Measurements from ENCODE around the gene MYRF.

MYRF gene

GRCh38 chr11:61837411-61838005, 85.1 kb downstream of the MYRF start:
- Mint-ChIP-seq H3K27me3 (peaks cover 0 to 4% of the 10 kb centered on the region in 2 donors), H3K36me3 (peaks cover 69 to 79% of the 10 kb centered on the region in 2 donors), H3K9me3 (peaks cover 3 to 7% of the 10 kb centered on the region in 2 donors), H3K4me1 (peaks cover 21 to 38% of the 10 kb centered on the region in 2 donors), H3K4me3 (no peak overlapping the region), H3K27ac (no peak overlapping the region)
- ATAC-seq (replicated peaks) (no peak), DNase-seq (no peak)

All from stimulated activated naive B cell treated with anti-CD40 and anti-IgM and Interleukin-4, amounts not matched to agents 10 μg/mL and 1 μg/mL and 100 μg/mL, for 72 hours (primary cell).